ENCODE results near the gene ITIH1. TPM values are rescaled to one million over a fixed set of nuclear protein-coding genes. Genes with fewer than 3 reads are reported as not detected.

The ITIH1 gene
- total RNA-seq, 8 experiments from 2014 or later = 0.38 to 1.0 (median 0.66) TPM; not detected in 3

GRCh38 chr3:52816199-52816598, 38.8 kb downstream of the ITIH1 start:
- 50 to 72% (median 67%) methylated on average over 1 to 4 of the region's 6 CpGs; no CpG with 5 or more reads in 7 of the 10 experiments for WGBS, 10 experiments
- Histone ChIP-seq H3K27ac (no peak overlapping the region), H3K4me3 (no peak overlapping the region), H3K4me1 (replicated peaks in 1 of 2) (peaks cover 0 to 10% of the 10 kb centered on the region in 2 donors)
- in situ Hi-C loops (cut with MboI; ENCODE audit: low pct_unique_long_range_greater_than_20kb in 2 of 9, low sequenced_read_pairs in 9 of 9, unreplicated experiment in 9 of 9) = no loop called here
- peak in 3 of 8 experiments; percentile 66 to 91 (median 81) for ATAC-seq (replicated peaks in 6 of 8)

GRCh38 chr3:52816654-52817053, 39.3 kb downstream of the ITIH1 start:
- 88 to 100% (median 91%) methylated on average over 1 to 7 of the region's 10 CpGs; no CpG with 5 or more reads in 4 of the 10 experiments for WGBS, 10 experiments
- in situ Hi-C loops (cut with MboI; ENCODE audit: low pct_unique_long_range_greater_than_20kb in 2 of 9, low sequenced_read_pairs in 9 of 9, unreplicated experiment in 9 of 9) = no loop called here
- no peak for ATAC-seq (replicated peaks in 6 of 8)
- H3K4me1 ChIP-seq (replicated peaks in 1 of 2) = peaks cover 0 to 13% of the 10 kb centered on the region in 2 donors
- H3K27ac ChIP-seq = no peak overlapping the region
- no peak overlapping the region for H3K4me3 ChIP-seq

- in situ Hi-C loops (cut with MboI; ENCODE audit: low pct_unique_long_range_greater_than_20kb in 2 of 9, low sequenced_read_pairs in 9 of 9, unreplicated experiment in 9 of 9) = no loop called here
- peak in 1 of 8 experiments; percentile 6 for ATAC-seq (replicated peaks in 6 of 8)
- peaks cover 0 to 14% of the 10 kb centered on the region in 2 donors for H3K4me1 ChIP-seq (replicated peaks in 1 of 2)
- no peak overlapping the region for H3K27ac ChIP-seq
- H3K4me3 ChIP-seq = no peak overlapping the region
- 81 to 100% methylated on average over 2 to 3 of the region's 10 CpGs; no CpG with 5 or more reads in 8 of the 10 experiments for WGBS, 10 experiments
These were observed 39.8 kb downstream of the ITIH1 start for GRCh38 chr3:52817221-52817620.

- Histone ChIP-seq H3K4me3 (no peak overlapping the region), H3K27ac (no peak overlapping the region), H3K4me1 (replicated peaks in 1 of 2) (peaks cover 0 to 14% of the 10 kb centered on the region in 2 donors)
- ATAC-seq (replicated peaks in 6 of 8) = peak in 1 of 8 experiments; percentile 4
- 100% methylated on average over 1 of the region's 7 CpGs; no CpG with 5 or more reads in 8 of the 10 experiments for WGBS, 10 experiments
- in situ Hi-C loops (cut with MboI; ENCODE audit: low pct_unique_long_range_greater_than_20kb in 2 of 9, low sequenced_read_pairs in 9 of 9, unreplicated experiment in 9 of 9) = no loop called here
These were observed 40.5 kb downstream of the ITIH1 start for GRCh38 chr3:52817860-52818259.

- in situ Hi-C loops (cut with MboI; ENCODE audit: low pct_unique_long_range_greater_than_20kb in 2 of 9, low sequenced_read_pairs in 9 of 9, unreplicated experiment in 9 of 9) = no loop called here
- H3K27ac ChIP-seq = no peak overlapping the region
- peaks cover 0 to 14% of the 10 kb centered on the region in 2 donors for H3K4me1 ChIP-seq (replicated peaks in 1 of 2)
- 50 to 60% (median 50%) methylated on average over 1 of the region's 2 CpGs; no CpG with 5 or more reads in 7 of the 10 experiments for WGBS, 10 experiments
- no peak overlapping the region for H3K4me3 ChIP-seq
- ATAC-seq (replicated peaks in 6 of 8) = peak in 3 of 8 experiments; percentile 6 to 86 (median 45)
These were observed 42.5 kb downstream of the ITIH1 start for GRCh38 chr3:52819936-52820335.

GRCh38 chr3:52820736-52821135, 43.3 kb downstream of the ITIH1 start:
- Histone ChIP-seq H3K4me1 (replicated peaks in 1 of 2) (peaks cover 0 to 14% of the 10 kb centered on the region in 2 donors), H3K27ac (no peak overlapping the region), H3K4me3 (no peak overlapping the region)
- peak in 5 of 8 experiments; percentile 6 to 84 (median 54) for ATAC-seq (replicated peaks in 6 of 8)
- in situ Hi-C loops (cut with MboI; ENCODE audit: low pct_unique_long_range_greater_than_20kb in 2 of 9, low sequenced_read_pairs in 9 of 9, unreplicated experiment in 9 of 9) = no loop called here
- 0 to 93% (median 49%) methylated on average over 1 to 9 of the region's 11 CpGs; no CpG with 5 or more reads in 4 of the 10 experiments for WGBS, 10 experiments

- ATAC-seq (replicated peaks in 6 of 8) = no peak
- no peak overlapping the region for H3K27ac ChIP-seq
- WGBS, 10 experiments = 60 to 100% (median 86%) methylated on average over 1 to 5 of the region's 5 CpGs; no CpG with 5 or more reads in 4 of the 10 experiments
- H3K4me3 ChIP-seq = no peak overlapping the region
- peaks cover 0 to 4% of the 10 kb centered on the region in 2 donors for H3K4me1 ChIP-seq (replicated peaks in 1 of 2)
- in situ Hi-C loops (cut with MboI; ENCODE audit: low pct_unique_long_range_greater_than_20kb in 2 of 9, low sequenced_read_pairs in 9 of 9, unreplicated experiment in 9 of 9) = no loop called here
These were observed 45.0 kb downstream of the ITIH1 start for GRCh38 chr3:52822363-52822762.

- in situ Hi-C loops (cut with MboI; ENCODE audit: low pct_unique_long_range_greater_than_20kb in 2 of 9, low sequenced_read_pairs in 9 of 9, unreplicated experiment in 9 of 9) = no loop called here
- no peak overlapping the region for H3K27ac ChIP-seq
- peaks cover 0 to 4% of the 10 kb centered on the region in 2 donors for H3K4me1 ChIP-seq (replicated peaks in 1 of 2)
- 100% methylated on average over 1 of the region's 10 CpGs; no CpG with 5 or more reads in 9 of the 10 experiments for WGBS, 10 experiments
- ATAC-seq (replicated peaks in 6 of 8) = no peak
- no peak overlapping the region for H3K4me3 ChIP-seq
These were observed 46.6 kb downstream of the ITIH1 start for GRCh38 chr3:52824037-52824436.

- WGBS, 10 experiments = 27 to 81% (median 48%) methylated on average over 2 to 3 of the region's 9 CpGs; no CpG with 5 or more reads in 7 of the 10 experiments
- in situ Hi-C loops (cut with MboI; ENCODE audit: low pct_unique_long_range_greater_than_20kb in 2 of 9, low sequenced_read_pairs in 9 of 9, unreplicated experiment in 9 of 9) = no loop called here
- Histone ChIP-seq H3K4me3 (no peak overlapping the region), H3K4me1 (replicated peaks in 1 of 2) (peaks cover 0 to 3% of the 10 kb centered on the region in 2 donors), H3K27ac (no peak overlapping the region)
- no peak for ATAC-seq (replicated peaks in 6 of 8)
These were observed 50.0 kb downstream of the ITIH1 start for GRCh38 chr3:52827441-52827840.

GRCh38 chr3:52827866-52828376, 50.5 kb downstream of the ITIH1 start:
- H3K4me3 ChIP-seq = no peak overlapping the region
- in situ Hi-C loops (cut with MboI; ENCODE audit: low pct_unique_long_range_greater_than_20kb in 2 of 9, low sequenced_read_pairs in 9 of 9, unreplicated experiment in 9 of 9) = no loop called here
- peak in 1 of 8 experiments; percentile 25 for ATAC-seq (replicated peaks in 6 of 8)
- no peak overlapping the region for H3K27ac ChIP-seq
- H3K4me1 ChIP-seq (replicated peaks in 1 of 2) = peaks cover 0 to 3% of the 10 kb centered on the region in 2 donors
- WGBS, 10 experiments = 7 to 86% (median 59%) methylated on average over 1 to 4 of the region's 10 CpGs; no CpG with 5 or more reads in 4 of the 10 experiments

- ATAC-seq (replicated peaks in 6 of 8) = no peak
- whole genome bisulfite sequencing, 10 experiments = 0 to 100% (median 95%) methylated on average over 1 to 2 of the region's 3 CpGs; no CpG with 5 or more reads in 6 of the 10 experiments
- H3K27ac ChIP-seq = no peak overlapping the region
- in situ Hi-C loops (cut with MboI; ENCODE audit: low pct_unique_long_range_greater_than_20kb in 2 of 9, low sequenced_read_pairs in 9 of 9, unreplicated experiment in 9 of 9) = no loop called here
- peaks cover 3 to 6% of the 10 kb centered on the region in 2 donors for H3K4me1 ChIP-seq (replicated peaks in 1 of 2)
- no peak overlapping the region for H3K4me3 ChIP-seq
These were observed 52.1 kb downstream of the ITIH1 start for GRCh38 chr3:52829482-52829881.

GRCh38 chr3:52829906-52830463, 52.6 kb downstream of the ITIH1 start:
- no peak for ATAC-seq (replicated peaks in 6 of 8)
- Histone ChIP-seq H3K27ac (no peak overlapping the region), H3K4me3 (no peak overlapping the region), H3K4me1 (replicated peaks in 1 of 2) (peaks cover 8 to 11% of the 10 kb centered on the region in 2 donors)
- in situ Hi-C loops (cut with MboI; ENCODE audit: low pct_unique_long_range_greater_than_20kb in 2 of 9, low sequenced_read_pairs in 9 of 9, unreplicated experiment in 9 of 9) = no loop called here
- WGBS, 10 experiments = 80 to 100% (median 90%) methylated on average over 1 to 6 of the region's 10 CpGs; no CpG with 5 or more reads in 4 of the 10 experiments

- ATAC-seq (replicated peaks in 6 of 8) = no peak
- peaks cover 13 to 18% of the 10 kb centered on the region in 2 donors for H3K4me1 ChIP-seq (replicated peaks in 1 of 2)
- H3K4me3 ChIP-seq = no peak within 1 kb of the TSS
- in situ Hi-C loops (cut with MboI; ENCODE audit: low pct_unique_long_range_greater_than_20kb in 2 of 9, low sequenced_read_pairs in 9 of 9, unreplicated experiment in 9 of 9) = no loop called here
- no peak within 1 kb of the TSS for H3K27ac ChIP-seq
- WGBS, 10 experiments = 66 to 100% (median 81%) methylated on average over 1 to 12 of the region's 16 CpGs; no CpG with 5 or more reads in 2 of the 10 experiments
These were observed 53.3 kb downstream of the ITIH1 start, which contains the start of gene ITIH4 for GRCh38 chr3:52830535-52831258. TSS of gene ITIH4 (minus strand) at chr3:52830672. CDS start at chr3:52830642, 30 bp downstream.

All from motor neuron (in vitro differentiated cells).